DND-41 (cell line): ENCODE measurements around the gene AP4M1.

Source experiments
- EZH2 ChIP-seq: IDR thresholded peaks from 3 replicates; pipeline ENCODE4 v1.6.1; 2012; ENCODE audit warnings: borderline replicate concordance, low read depth, mild to moderate bottlenecking, moderate library complexity, low read length, inconsistent platforms; ENCODE audit not compliant: severe bottlenecking
- TF ChIP-seq, protein P1 (sequence below): IDR thresholded peaks from 2 replicates; pipeline ENCODE4 v1.5.1; 2012; ENCODE audit warnings: borderline replicate concordance, low read length, moderate library complexity, mild to moderate bottlenecking; ENCODE audit not compliant: poor library complexity, severe bottlenecking; ENCODE audit errors: extremely low read depth

DNA sequence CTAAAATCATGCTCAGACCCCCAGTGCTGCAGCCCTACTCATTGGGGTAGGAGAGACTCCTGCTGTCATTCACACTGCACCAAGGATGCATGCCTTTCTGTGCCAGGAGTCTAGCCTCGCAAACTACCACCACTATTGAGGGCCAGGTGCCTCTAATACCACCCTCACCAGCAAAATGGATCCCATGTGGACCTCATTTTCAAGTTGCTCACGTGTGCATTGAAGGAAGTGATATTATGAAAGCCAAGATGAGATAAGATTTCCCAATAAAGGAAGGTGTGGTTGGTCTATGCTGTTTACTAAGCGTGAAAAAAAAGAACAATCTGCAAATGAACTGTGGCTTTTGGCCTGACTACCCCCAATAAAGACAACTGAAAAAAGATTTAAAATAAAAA is 40.1 kb downstream of the AP4M1 start:
- TF ChIP-seq, protein P1, sequence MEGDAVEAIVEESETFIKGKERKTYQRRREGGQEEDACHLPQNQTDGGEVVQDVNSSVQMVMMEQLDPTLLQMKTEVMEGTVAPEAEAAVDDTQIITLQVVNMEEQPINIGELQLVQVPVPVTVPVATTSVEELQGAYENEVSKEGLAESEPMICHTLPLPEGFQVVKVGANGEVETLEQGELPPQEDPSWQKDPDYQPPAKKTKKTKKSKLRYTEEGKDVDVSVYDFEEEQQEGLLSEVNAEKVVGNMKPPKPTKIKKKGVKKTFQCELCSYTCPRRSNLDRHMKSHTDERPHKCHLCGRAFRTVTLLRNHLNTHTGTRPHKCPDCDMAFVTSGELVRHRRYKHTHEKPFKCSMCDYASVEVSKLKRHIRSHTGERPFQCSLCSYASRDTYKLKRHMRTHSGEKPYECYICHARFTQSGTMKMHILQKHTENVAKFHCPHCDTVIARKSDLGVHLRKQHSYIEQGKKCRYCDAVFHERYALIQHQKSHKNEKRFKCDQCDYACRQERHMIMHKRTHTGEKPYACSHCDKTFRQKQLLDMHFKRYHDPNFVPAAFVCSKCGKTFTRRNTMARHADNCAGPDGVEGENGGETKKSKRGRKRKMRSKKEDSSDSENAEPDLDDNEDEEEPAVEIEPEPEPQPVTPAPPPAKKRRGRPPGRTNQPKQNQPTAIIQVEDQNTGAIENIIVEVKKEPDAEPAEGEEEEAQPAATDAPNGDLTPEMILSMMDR = no peak
- no peak for TF ChIP-seq EZH2
